Transverse colon (tissue), 4 donors: ENCODE data around the gene SRRT. TPM values are rescaled to one million over a fixed set of nuclear protein-coding genes. Genes with fewer than 3 reads are reported as not detected.

Source experiments
- DNase-seq: peaks from one replicate; pipeline ENCODE4 v3.0.0-alpha.2; 2019
- H3K27ac ChIP-seq, 4 donors: fragments of 200-600 bp; sonication (generic); 2 replicates each; pipeline ENCODE4 v1.5.1; 2016 to 2018; ENCODE audit warnings: inconsistent platforms in 4 of 4
- H3K27me3 ChIP-seq: fragments of 200-600 bp; sonication (generic); 2 replicates; pipeline ENCODE4 v1.5.1; 2017; ENCODE audit warnings: inconsistent platforms
- H3K36me3 ChIP-seq, 4 donors: fragments of 200-600 bp; sonication (generic); 2 replicates each; pipeline ENCODE4 v1.5.1; 2017 to 2019; ENCODE audit warnings: inconsistent platforms in 4 of 4
- H3K4me1 ChIP-seq, 4 donors: fragments of 200-600 bp; sonication (generic); 2 replicates each; pipeline ENCODE4 v1.5.1; 2017 to 2020; ENCODE audit warnings: inconsistent platforms in 4 of 4
- H3K4me3 ChIP-seq, 4 donors: fragments of 200-600 bp; sonication (generic); 1 replicate in 1 of 4; 2 replicates in 3 of 4; pipeline versions ENCODE4 v1.5.1 to v1.6.1; 2017 to 2019; ENCODE audit warnings: inconsistent platforms in 4 of 4
- H3K9me3 ChIP-seq, 2 donors: fragments of 200-600 bp; sonication (generic); 2 replicates each; pipeline ENCODE4 v1.5.1; 2017 to 2019; ENCODE audit warnings: inconsistent platforms in 2 of 2
- EP300 ChIP-seq: sonication (generic); formaldehyde crosslinking; IDR thresholded peaks from one replicate; pipeline ENCODE4 v1.6.1; 2017; ENCODE audit warnings: antibody characterized with exemption, low read depth
- POLR2A ChIP-seq: fragments of 450-650 bp; IDR thresholded peaks from one replicate; pipeline ENCODE4 v1.6.1; 2016; ENCODE audit warnings: antibody characterized with exemption, mild to moderate bottlenecking, moderate library complexity
- POLR2AphosphoS5 ChIP-seq, 3 donors: sonication (generic); formaldehyde crosslinking; IDR thresholded peaks; one replicate each; pipeline ENCODE4 v1.6.1; 2016; ENCODE audit warnings: antibody characterized with exemption in 3 of 3
- WGBS, 2 donors: methylation state at CpG; one replicate each; pipeline ENCODE4 v1.1.5; 2018; ENCODE audit warnings: low coverage in 1 of 2; 5-methylcytosine and 5-hydroxymethylcytosine counted together
- in situ Hi-C, 4 donors: fragments of 200-750 bp; cut with MboI; loops; one replicate each; pipeline versions ENCODE4 v1.15.0 to v1.15.1; 2017; ENCODE audit warnings: low sequenced_read_pairs in 3 of 4, low pct_ligation_motif_present in 1 of 4, low pct_unique_long_range_greater_than_20kb in 1 of 4
- intact Hi-C: fragments of 100-400 bp; cut with DNase I; formaldehyde crosslinking; loops from one replicate; pipeline ENCODE4 v1.15.1; 2023; ENCODE audit warnings: low total_unique reads
- total RNA-seq, 4 donors: library from RNA; depleted of rRNA; stranded (reverse); fragments of >200 nt; gene quantifications; one replicate each; pipeline ENCODE4 v1.1.0, GENCODE V29; 2016
- TF ChIP-seq, protein P1 (sequence below), 5 experiments: fragments of 200-600 bp in 3 of 5; fragments of 450-650 bp in 2 of 5; sonication (generic) in 3 of 5; IDR thresholded peaks; 1 replicate in 2 of 5; 2 replicates in 3 of 5; pipeline ENCODE4 v1.5.1; 2016 to 2017; ENCODE audit warnings: antibody characterized with exemption in 5 of 5, inconsistent platforms in 3 of 5, mild to moderate bottlenecking in 2 of 5, moderate library complexity in 1 of 5

SRRT gene
- total RNA-seq, 4 donors from 2014 or later: 64.6 to 217 (median 103) TPM

DNA sequence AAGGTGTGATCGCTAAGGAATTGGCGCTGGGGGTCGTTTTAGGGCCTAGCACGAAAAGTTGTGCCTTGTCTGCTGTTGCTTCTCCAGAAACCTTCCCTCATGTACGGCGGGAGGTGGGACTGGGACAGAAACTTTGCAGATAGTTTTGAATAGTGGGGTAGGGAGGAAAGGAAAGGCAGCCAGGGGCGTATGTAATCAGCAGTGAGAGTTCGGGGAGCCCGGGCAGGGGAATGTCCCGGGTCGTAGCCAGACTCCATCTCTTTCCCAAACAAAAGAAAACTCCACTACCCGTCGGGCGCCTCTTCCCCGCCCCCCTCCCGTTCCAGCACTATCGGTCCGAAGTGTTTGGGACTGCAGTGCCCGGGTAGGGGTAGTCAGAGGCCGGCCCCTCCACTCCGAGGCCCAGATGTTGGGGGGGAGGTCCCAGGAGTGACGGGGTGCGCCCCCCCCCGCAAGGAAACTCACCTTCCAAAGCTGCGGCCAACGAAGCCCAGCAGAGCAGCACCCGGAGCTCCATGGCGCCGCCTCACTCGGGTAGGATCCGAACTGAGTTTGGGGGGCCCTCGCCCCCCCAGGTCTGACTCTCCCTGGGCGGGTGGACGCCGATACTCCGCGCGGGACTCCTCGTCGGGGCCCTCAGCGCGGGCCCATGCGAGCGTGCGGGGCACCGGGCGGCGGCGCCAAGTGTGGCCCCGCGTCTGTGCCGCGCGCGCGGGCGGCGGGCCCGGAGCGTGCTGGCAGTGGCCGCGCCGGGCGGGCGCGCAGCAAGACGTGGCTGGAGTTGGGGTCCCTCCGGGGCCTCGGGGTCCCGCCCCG lies 48.2 kb upstream of the SRRT start:
- 0 to 3% methylated on average over 1 to 33 of the region's 71 CpGs for WGBS, 2 donors
- no peak for DNase-seq
- intact Hi-C loops: loop anchor here (1.0 kb wide), 1 partner anchor 32 kb away; no protein-coding TSS in a partner anchor
- H3K9me3 ChIP-seq: no peaks in the 10 kb centered on the region
- peak overlapping the region; percentile 81 to 94 (median 90) for H3K27ac ChIP-seq
- no peak for TF ChIP-seq POLR2AphosphoS5 (IDR thresholded peaks at IDR 0.05)
- TF ChIP-seq, protein P1, sequence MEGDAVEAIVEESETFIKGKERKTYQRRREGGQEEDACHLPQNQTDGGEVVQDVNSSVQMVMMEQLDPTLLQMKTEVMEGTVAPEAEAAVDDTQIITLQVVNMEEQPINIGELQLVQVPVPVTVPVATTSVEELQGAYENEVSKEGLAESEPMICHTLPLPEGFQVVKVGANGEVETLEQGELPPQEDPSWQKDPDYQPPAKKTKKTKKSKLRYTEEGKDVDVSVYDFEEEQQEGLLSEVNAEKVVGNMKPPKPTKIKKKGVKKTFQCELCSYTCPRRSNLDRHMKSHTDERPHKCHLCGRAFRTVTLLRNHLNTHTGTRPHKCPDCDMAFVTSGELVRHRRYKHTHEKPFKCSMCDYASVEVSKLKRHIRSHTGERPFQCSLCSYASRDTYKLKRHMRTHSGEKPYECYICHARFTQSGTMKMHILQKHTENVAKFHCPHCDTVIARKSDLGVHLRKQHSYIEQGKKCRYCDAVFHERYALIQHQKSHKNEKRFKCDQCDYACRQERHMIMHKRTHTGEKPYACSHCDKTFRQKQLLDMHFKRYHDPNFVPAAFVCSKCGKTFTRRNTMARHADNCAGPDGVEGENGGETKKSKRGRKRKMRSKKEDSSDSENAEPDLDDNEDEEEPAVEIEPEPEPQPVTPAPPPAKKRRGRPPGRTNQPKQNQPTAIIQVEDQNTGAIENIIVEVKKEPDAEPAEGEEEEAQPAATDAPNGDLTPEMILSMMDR (IDR thresholded peaks at IDR 0.05): no peak
- no peak for TF ChIP-seq POLR2A
- TF ChIP-seq EP300: no peak
- H3K27me3 ChIP-seq: peaks cover 14% of the 10 kb centered on the region
- H3K4me3 ChIP-seq: peak overlapping the region; percentile 62 to 85 (median 79)
- H3K36me3 ChIP-seq: peaks cover 0 to 15% (median under 1%) of the 10 kb centered on the region in 4 donors
- H3K4me1 ChIP-seq: peaks cover 0 to 41% (median 36%) of the 10 kb centered on the region in 4 donors
- in situ Hi-C loops: no loop called here

DNA sequence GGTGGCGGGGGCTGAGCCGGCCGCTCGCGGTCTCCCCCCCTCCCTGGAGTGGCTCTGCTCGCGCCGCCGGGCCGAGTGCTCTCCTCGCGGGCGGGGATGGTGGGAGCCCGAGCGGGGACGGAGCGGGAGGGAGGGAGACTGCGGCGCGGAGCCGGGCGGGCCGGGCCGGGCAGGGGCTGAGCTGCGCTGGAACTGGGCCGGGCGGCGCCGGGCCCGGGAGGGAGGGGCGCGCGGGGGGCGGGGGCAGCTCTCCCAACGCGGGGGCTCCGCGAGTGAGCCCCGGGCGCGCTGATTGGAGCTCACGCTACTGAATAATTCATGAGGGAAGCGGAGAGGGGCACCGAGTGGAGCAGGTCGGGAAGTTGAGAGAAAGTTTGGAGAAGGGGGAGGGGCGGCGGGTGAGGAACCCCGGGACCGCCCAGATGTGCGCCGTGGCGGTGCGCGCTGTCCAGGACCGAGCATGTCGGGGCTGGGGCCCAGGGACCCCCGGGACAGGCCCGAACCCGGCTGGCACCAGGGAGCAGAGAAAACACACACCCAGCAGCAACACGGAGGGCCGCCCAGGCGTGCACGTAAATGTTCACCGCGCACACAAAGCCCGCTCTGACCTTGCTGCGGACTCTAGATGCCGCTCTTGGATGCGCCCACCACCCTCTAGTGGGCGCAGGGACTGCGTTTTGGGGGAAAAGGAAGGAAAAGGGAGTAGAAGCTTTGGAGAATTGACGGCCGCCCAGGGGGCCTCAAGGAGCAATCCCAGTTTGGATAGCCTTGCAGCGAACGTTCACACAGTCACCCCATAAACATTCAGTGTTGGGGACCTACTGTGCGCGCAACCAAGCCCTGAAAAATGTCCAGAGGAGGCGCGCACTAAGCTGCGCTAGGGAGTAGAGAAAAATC lies 47.3 kb upstream of the SRRT start, which contains the start of gene EPHB4:
Gene EPHB4, minus strand, starts transcription at position 194 of the 897 bp plus-strand sequence. CDS start 493 bp downstream, outside the sequence.
- WGBS, 2 donors: 1 to 2% methylated on average over 11 to 54 of the region's 80 CpGs
- Histone ChIP-seq H3K27ac (peak within 1 kb of the TSS; percentile 81 to 94 (median 90)), H3K4me3 (peak within 1 kb of the TSS; percentile 62 to 85 (median 79)), H3K27me3 (peaks cover 14% of the 10 kb centered on the region), H3K36me3 (peaks cover 0 to 8% (median 0%) of the 10 kb centered on the region in 4 donors), H3K9me3 (no peaks in the 10 kb centered on the region), H3K4me1 (peaks cover 0 to 48% (median 39%) of the 10 kb centered on the region in 4 donors)
- in situ Hi-C loops: no loop called here
- TF ChIP-seq POLR2A (peak; percentile 22), EP300 (no peak), POLR2AphosphoS5 (IDR thresholded peaks at IDR 0.05) (peak; percentile 39 to 43 (median 43))
- TF ChIP-seq, protein P1 (IDR thresholded peaks at IDR 0.05): peak in 3 of 5 experiments; percentile 9 to 17 (median 11)
- peak; percentile 83 for DNase-seq
- intact Hi-C loops: loop anchor here (1.0 kb wide), 1 partner anchor 33 kb away; no protein-coding TSS in a partner anchor

- no peak overlapping the region for H3K4me3 ChIP-seq
- peaks cover 14% of the 10 kb centered on the region for H3K27me3 ChIP-seq
- TF ChIP-seq POLR2A (no peak), POLR2AphosphoS5 (IDR thresholded peaks at IDR 0.05) (no peak), EP300 (no peak)
- TF ChIP-seq, protein P1 (IDR thresholded peaks at IDR 0.05): no peak
- intact Hi-C loops: no loop called here
- no peak for DNase-seq
- in situ Hi-C loops: no loop called here
- H3K4me1 ChIP-seq: peaks cover 0 to 49% (median 39%) of the 10 kb centered on the region in 4 donors
- no peaks in the 10 kb centered on the region for H3K9me3 ChIP-seq
- peak overlapping the region; percentile 55 to 94 (median 86) for H3K27ac ChIP-seq
- H3K36me3 ChIP-seq: no peaks in the 10 kb centered on the region
- WGBS, 2 donors: 10 to 55% methylated on average over 2 to 15 of the region's 20 CpGs
Observed at GRCh38 chr7:100829150-100829716, 45.7 kb upstream of the SRRT start.
